ENCODE results near the gene RASGRF2. TPM values are rescaled to one million over a fixed set of nuclear protein-coding genes. Genes with fewer than 3 reads are reported as not detected.

Gene RASGRF2
- polyA plus RNA-seq, 2 of the 4 experiments (the other 2 are of a cell fraction): 1.4 to 2.1 TPM

DNA sequence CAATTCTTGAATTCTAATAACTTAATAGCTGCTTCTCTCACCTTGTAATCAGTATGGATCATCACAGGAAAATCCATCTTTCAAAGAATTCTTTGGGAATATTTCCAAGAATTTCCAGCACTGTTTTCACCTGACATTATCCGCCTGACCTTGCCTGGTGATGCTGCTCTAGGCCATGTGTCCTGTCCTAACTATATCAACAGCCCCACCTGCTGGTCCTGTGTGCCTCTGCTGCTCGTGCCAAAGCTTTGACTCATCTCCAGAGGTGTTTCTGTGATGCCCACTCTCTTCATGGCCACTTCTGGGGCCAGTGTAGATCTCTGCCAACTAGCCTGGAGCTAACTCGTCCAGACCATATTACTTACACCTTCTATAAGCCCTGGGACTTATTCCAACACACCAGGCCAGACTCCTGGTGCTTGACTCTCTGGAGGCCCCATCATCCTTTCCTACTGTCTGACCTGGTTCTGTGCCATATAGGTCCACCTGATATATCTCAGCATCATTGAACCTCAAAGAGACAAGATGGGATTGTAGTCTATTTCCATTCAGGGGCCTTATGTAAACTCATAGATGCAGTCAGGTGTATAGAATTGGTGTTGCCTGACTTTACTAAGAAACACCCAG lies 205.4 kb downstream of the RASGRF2 start:
- no peak for FAIRE-seq
- CTCF ChIA-PET: interaction anchor here (0.6 to 2.8 kb wide), 29 partner anchors 11 to 478 kb away, joined by 3 to 30 read pairs (median 5); partner anchors contain the start of gene RASGRF2
- no peaks in the 10 kb centered on the region for H3K9me3 ChIP-seq
- ATAC-seq: peak; percentile 90 to 98
- 21% methylated on average over 3 of the region's 3 CpGs for WGBS (ENCODE audit: missing lambda C conversion rate)
- H3K4me2 ChIP-seq: no peak overlapping the region
- H3K4me1 ChIP-seq: no peaks in the 10 kb centered on the region
- peak; percentile 78 for TF ChIP-seq SMC3 (IDR thresholded peaks at IDR 0.05)
- TF ChIP-seq RAD21 (conservative IDR thresholded peaks at IDR 0.05 in 1 of 2, IDR thresholded peaks at IDR 0.05 in 1 of 2): peak; percentile 80 to 83
- TF ChIP-seq, protein P1, sequence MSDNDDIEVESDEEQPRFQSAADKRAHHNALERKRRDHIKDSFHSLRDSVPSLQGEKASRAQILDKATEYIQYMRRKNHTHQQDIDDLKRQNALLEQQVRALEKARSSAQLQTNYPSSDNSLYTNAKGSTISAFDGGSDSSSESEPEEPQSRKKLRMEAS (IDR thresholded peaks at IDR 0.05): peak; percentile 27; the same call in 1 of the 2 replicates
- no peak for TF ChIP-seq KDM1A (IDR thresholded peaks at IDR 0.05; ENCODE audit: low read depth)
- TF ChIP-seq, protein P2, sequence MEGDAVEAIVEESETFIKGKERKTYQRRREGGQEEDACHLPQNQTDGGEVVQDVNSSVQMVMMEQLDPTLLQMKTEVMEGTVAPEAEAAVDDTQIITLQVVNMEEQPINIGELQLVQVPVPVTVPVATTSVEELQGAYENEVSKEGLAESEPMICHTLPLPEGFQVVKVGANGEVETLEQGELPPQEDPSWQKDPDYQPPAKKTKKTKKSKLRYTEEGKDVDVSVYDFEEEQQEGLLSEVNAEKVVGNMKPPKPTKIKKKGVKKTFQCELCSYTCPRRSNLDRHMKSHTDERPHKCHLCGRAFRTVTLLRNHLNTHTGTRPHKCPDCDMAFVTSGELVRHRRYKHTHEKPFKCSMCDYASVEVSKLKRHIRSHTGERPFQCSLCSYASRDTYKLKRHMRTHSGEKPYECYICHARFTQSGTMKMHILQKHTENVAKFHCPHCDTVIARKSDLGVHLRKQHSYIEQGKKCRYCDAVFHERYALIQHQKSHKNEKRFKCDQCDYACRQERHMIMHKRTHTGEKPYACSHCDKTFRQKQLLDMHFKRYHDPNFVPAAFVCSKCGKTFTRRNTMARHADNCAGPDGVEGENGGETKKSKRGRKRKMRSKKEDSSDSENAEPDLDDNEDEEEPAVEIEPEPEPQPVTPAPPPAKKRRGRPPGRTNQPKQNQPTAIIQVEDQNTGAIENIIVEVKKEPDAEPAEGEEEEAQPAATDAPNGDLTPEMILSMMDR (IDR thresholded peaks at IDR 0.05): peak; percentile 74
- no peak for TF ChIP-seq MYC (IDR thresholded peaks at IDR 0.05; ENCODE audit: borderline replicate concordance, low read length)
- no peak for TF ChIP-seq TP53 (CRISPR knock-in tag; IDR thresholded peaks at IDR 0.05)
- peak; percentile 28 for TF ChIP-seq FOSL2 (IDR thresholded peaks at IDR 0.05)
- TF ChIP-seq FOSL2 (CRISPR knock-in tag; IDR thresholded peaks at IDR 0.05): peak; percentile 65
- H3K4me3 ChIP-seq: no peak overlapping the region
- no peak overlapping the region for H3K27ac ChIP-seq
- POLR2A ChIA-PET: no interaction called here
- peak; percentile 69 to 71 for DNase-seq (ENCODE audit: low read depth in 1 of 2, low spot score in 1 of 2)

DNA sequence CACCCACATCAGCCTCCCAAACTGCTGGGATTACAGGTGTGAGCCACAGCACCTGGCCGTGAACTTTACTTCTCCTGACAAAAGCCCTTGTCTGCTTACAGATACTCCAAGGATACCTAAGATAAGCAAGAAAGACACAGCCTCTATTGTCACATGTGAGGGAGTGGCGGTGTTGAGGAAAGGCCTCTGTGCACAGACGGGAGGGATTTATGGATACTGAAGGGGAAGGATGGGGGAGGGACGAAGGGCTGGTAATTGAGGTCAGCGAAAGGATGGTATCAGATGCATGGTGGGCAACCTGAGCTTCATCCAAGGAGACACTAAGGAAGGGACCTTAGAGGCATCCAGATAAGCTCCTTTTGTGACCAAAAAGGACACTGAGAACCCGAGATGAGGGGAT lies 206.3 kb downstream of the RASGRF2 start:
- Histone ChIP-seq H3K4me2 (no peak overlapping the region), H3K27ac (no peak overlapping the region), H3K4me1 (no peaks in the 10 kb centered on the region), H3K9me3 (no peaks in the 10 kb centered on the region), H3K4me3 (no peak overlapping the region)
- CTCF ChIA-PET: interaction anchor here (0.9 to 2.8 kb wide), 15 partner anchors 10 to 479 kb away, joined by 3 to 30 read pairs (median 7); partner anchors contain the start of gene RASGRF2
- no peak for ATAC-seq
- FAIRE-seq: no peak
- 73% methylated on average over 6 of the region's 6 CpGs for WGBS (ENCODE audit: missing lambda C conversion rate)
- no peak for TF ChIP-seq CHD4 (IDR thresholded peaks at IDR 0.05; ENCODE audit: borderline replicate concordance)
- TF ChIP-seq FOSL2 (IDR thresholded peaks at IDR 0.05): no peak
- no peak for TF ChIP-seq FOSL2 (CRISPR knock-in tag; IDR thresholded peaks at IDR 0.05)
- TF ChIP-seq BHLHE40 (IDR thresholded peaks at IDR 0.05; ENCODE audit: low read depth, low read length): no peak
- TF ChIP-seq, protein P3, sequence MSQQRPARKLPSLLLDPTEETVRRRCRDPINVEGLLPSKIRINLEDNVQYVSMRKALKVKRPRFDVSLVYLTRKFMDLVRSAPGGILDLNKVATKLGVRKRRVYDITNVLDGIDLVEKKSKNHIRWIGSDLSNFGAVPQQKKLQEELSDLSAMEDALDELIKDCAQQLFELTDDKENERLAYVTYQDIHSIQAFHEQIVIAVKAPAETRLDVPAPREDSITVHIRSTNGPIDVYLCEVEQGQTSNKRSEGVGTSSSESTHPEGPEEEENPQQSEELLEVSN (IDR thresholded peaks at IDR 0.05; ENCODE audit: borderline replicate concordance, low read depth): no peak
- no peak for TF ChIP-seq EP300 (IDR thresholded peaks at IDR 0.05)
- no peak for TF ChIP-seq GATA3 (IDR thresholded peaks at IDR 0.05; ENCODE audit: borderline replicate concordance)
- no peak for TF ChIP-seq HOXB13 (CRISPR knock-in tag; IDR thresholded peaks at IDR 0.05; ENCODE audit: low read depth)
- TF ChIP-seq, protein P4, sequence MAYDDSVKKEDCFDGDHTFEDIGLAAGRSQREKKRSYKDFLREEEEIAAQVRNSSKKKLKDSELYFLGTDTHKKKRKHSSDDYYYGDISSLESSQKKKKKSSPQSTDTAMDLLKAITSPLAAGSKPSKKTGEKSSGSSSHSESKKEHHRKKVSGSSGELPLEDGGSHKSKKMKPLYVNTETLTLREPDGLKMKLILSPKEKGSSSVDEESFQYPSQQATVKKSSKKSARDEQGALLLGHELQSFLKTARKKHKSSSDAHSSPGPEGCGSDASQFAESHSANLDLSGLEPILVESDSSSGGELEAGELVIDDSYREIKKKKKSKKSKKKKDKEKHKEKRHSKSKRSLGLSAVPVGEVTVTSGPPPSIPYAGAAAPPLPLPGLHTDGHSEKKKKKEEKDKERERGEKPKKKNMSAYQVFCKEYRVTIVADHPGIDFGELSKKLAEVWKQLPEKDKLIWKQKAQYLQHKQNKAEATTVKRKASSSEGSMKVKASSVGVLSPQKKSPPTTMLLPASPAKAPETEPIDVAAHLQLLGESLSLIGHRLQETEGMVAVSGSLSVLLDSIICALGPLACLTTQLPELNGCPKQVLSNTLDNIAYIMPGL (CRISPR knock-in tag; IDR thresholded peaks at IDR 0.05; ENCODE audit: borderline replicate concordance): no peak
- TF ChIP-seq ZSCAN20 (CRISPR knock-in tag; IDR thresholded peaks at IDR 0.05): no peak
- TF ChIP-seq POLR2AphosphoS2 (conservative IDR thresholded peaks at IDR 0.05; ENCODE audit: low read length): no peak
- POLR2A ChIA-PET: no interaction called here
- no peak for DNase-seq (ENCODE audit: low read depth in 1 of 2, low spot score in 1 of 2)

DNA sequence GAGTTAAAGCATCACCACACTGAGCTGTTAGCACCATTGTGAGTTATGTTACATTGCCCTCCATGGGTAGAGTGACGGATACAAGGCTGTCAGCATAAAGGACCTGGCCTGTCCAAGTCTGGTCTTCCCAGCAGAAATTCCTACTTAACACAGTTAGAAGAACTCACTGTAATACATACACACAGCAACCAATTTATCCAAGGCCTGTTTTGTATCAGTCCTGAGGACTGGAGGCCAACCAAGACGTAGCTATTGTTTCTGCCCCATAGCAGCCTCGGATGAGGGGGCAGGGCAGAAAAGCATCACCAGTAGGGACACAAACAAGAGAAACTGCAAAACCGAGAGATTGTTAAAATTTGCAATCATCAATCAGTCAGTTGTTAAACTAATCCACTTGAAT lies 206.9 kb downstream of the RASGRF2 start:
- no peaks in the 10 kb centered on the region for H3K4me1 ChIP-seq
- no peak overlapping the region for H3K4me2 ChIP-seq
- 76% methylated on average over 4 of the region's 4 CpGs for WGBS (ENCODE audit: missing lambda C conversion rate)
- no peak for FAIRE-seq
- DNase-seq (ENCODE audit: low read depth in 1 of 2, low spot score in 1 of 2): no peak
- no peak overlapping the region for H3K27ac ChIP-seq
- no peak for ATAC-seq
- H3K4me3 ChIP-seq: no peak overlapping the region
- H3K9me3 ChIP-seq: no peaks in the 10 kb centered on the region
- ChIA-PET CTCF (interaction anchor here (0.9 to 2.8 kb wide), 10 partner anchors 10 to 480 kb away, joined by 3 to 30 read pairs (median 10); no protein-coding TSS in a partner anchor), POLR2A (no interaction called here)
- TF ChIP-seq JUN (IDR thresholded peaks at IDR 0.05): no peak
- TF ChIP-seq RARB (CRISPR knock-in tag; IDR thresholded peaks at IDR 0.05): no peak
- TF ChIP-seq, protein P5, sequence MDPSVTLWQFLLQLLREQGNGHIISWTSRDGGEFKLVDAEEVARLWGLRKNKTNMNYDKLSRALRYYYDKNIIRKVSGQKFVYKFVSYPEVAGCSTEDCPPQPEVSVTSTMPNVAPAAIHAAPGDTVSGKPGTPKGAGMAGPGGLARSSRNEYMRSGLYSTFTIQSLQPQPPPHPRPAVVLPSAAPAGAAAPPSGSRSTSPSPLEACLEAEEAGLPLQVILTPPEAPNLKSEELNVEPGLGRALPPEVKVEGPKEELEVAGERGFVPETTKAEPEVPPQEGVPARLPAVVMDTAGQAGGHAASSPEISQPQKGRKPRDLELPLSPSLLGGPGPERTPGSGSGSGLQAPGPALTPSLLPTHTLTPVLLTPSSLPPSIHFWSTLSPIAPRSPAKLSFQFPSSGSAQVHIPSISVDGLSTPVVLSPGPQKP (IDR thresholded peaks at IDR 0.05; ENCODE audit: low read depth, low read length): no peak
- TF ChIP-seq, protein P4 (CRISPR knock-in tag; IDR thresholded peaks at IDR 0.05; ENCODE audit: borderline replicate concordance): no peak
- no peak for TF ChIP-seq CBX2 (IDR thresholded peaks at IDR 0.05; ENCODE audit: borderline replicate concordance, low read depth)
- TF ChIP-seq ZFP36 (IDR thresholded peaks at IDR 0.05; ENCODE audit: borderline replicate concordance, partially characterized antibody): no peak
- no peak for TF ChIP-seq JUNB (IDR thresholded peaks at IDR 0.05)

Data from A549 (cell line).